GM18505 (cell line): ENCODE results near the gene COL11A2.
"Not testable (repeated sequence)": the region's sequence is repeated elsewhere in the genome, so short reads cannot be mapped to it uniquely, and the experiment has no call there.

Experiments
- ATAC-seq: cut with Tn5 transposase; IDR thresholded peaks from one replicate; pipeline ENCODE4 v1.9.1; 2021; ENCODE audit not compliant: unreplicated experiment
- POLR2A ChIP-seq: IDR thresholded peaks from 4 replicates; pipeline ENCODE4 v1.6.1; 2011; ENCODE audit warnings: borderline replicate concordance; ENCODE audit not compliant: insufficient read depth, insufficient read length; ENCODE audit errors: extremely low read depth

The COL11A2 gene

GRCh38 chr6:33192105-33192646 lies at the start of gene COL11A2:
Gene COL11A2, minus strand, starts transcription at chr6:33192467. Its CDS starts 227 bp downstream, at chr6:33192240.
- TF ChIP-seq POLR2A: no peak

GRCh38 chr6:33241968-33242367 lies 49.7 kb upstream of the COL11A2 start:
- TF ChIP-seq POLR2A: no peak
- no peak for ATAC-seq

More at GRCh38 chr6:33192105-33192646, at the start of gene COL11A2:
- no peak for ATAC-seq

GRCh38 chr6:33237741-33238140 lies 45.5 kb upstream of the COL11A2 start:
- ATAC-seq: no peak
- TF ChIP-seq POLR2A: no peak

GRCh38 chr6:33236852-33237251 lies 44.6 kb upstream of the COL11A2 start:
- no peak for ATAC-seq
- TF ChIP-seq POLR2A: no peak

- no peak for ATAC-seq
- no peak for TF ChIP-seq POLR2A
Measured at GRCh38 chr6:33236328-33236727, 44.1 kb upstream of the COL11A2 start.

- no peak for TF ChIP-seq POLR2A
- ATAC-seq: no peak
Measured at GRCh38 chr6:33235221-33235634, 43.0 kb upstream of the COL11A2 start.

- ATAC-seq: not testable (repeated sequence)
Measured at GRCh38 chr6:33226503-33227120, 34.3 kb upstream of the COL11A2 start.

- ATAC-seq: no peak
- TF ChIP-seq POLR2A: no peak
Measured at GRCh38 chr6:33217681-33218080, 25.4 kb upstream of the COL11A2 start.

- TF ChIP-seq POLR2A: no peak
- ATAC-seq: no peak
Measured at GRCh38 chr6:33217246-33217645, 25.0 kb upstream of the COL11A2 start.

GRCh38 chr6:33216117-33216649 lies 23.9 kb upstream of the COL11A2 start:
- ATAC-seq: no peak
- no peak for TF ChIP-seq POLR2A

GRCh38 chr6:33215271-33216116 lies 23.2 kb upstream of the COL11A2 start:
- TF ChIP-seq POLR2A: no peak
- no peak for ATAC-seq

GRCh38 chr6:33213989-33214335 lies 21.7 kb upstream of the COL11A2 start:
- TF ChIP-seq POLR2A: no peak
- ATAC-seq: no peak

- no peak for TF ChIP-seq POLR2A
- no peak for ATAC-seq
Measured at GRCh38 chr6:33213166-33213988, 21.1 kb upstream of the COL11A2 start.
